B cell (primary cell): ENCODE data around the gene AK8. TPM values are rescaled to one million over a fixed set of nuclear protein-coding genes. Genes with fewer than 3 reads are reported as not detected.

Experiments used
- ATAC-seq: fragments of 200-7000 bp; cut with Tn5 transposase; one replicate; pipeline ENCODE4 v1.10.0; 2021; ENCODE audit warnings: low read depth, mild to moderate bottlenecking, moderate number of reproducible peaks, moderate library complexity
- CTCF ChIA-PET: fragments of 350-600 bp; sonication (Branson Sonifier 250); formaldehyde crosslinking; loops from one replicate; lab custom pipeline; 2021; ENCODE audit warnings: antibody characterized with exemption, inconsistent platforms; lab: Charles Lee
- POLR2A ChIA-PET: fragments of 350-600 bp; sonication (Branson Sonifier 250); formaldehyde crosslinking; loops from one replicate; lab custom pipeline; 2021; ENCODE audit warnings: antibody characterized with exemption; lab: Charles Lee
- DNase-seq: peaks from one replicate; pipeline ENCODE4 v3.0.0; 2013
- H2AFZ ChIP-seq: 2 replicates; pipeline ENCODE4 v1.6.1; 2012; ENCODE audit warnings: mild to moderate bottlenecking, low read depth, low read length; ENCODE audit not compliant: insufficient read depth, poor library complexity, severe bottlenecking
- H3K27ac ChIP-seq, 2 donors: 1 replicate in 1 of 2; 2 replicates in 1 of 2; pipeline ENCODE4 v1.5.1; 2012 to 2013; ENCODE audit warnings: low read length in 2 of 2, mild to moderate bottlenecking in 2 of 2, moderate library complexity in 1 of 2
- H3K27me3 ChIP-seq, 4 experiments: fragments of 200-600 bp in 1 of 4; sonication (generic) in 1 of 4; replicated peaks in 1 of 4; 1 replicate in 2 of 4; 2 replicates in 2 of 4; pipeline versions ENCODE4 v1.6.1 to v1.7.0; 2013 to 2016; ENCODE audit warnings: low read length in 3 of 4, mild to moderate bottlenecking in 2 of 4, mixed read lengths in 1 of 4, moderate library complexity in 1 of 4; ENCODE audit not compliant: insufficient read depth in 4 of 4, control insufficient read depth in 3 of 4; ENCODE audit errors: control extremely low read depth in 1 of 4
- H3K36me3 ChIP-seq, 2 experiments: replicated peaks in 1 of 2; 1 replicate in 1 of 2; 2 replicates in 1 of 2; pipeline versions ENCODE4 v1.6.1 to v1.7.1; 2013; ENCODE audit warnings: low read length in 1 of 2; ENCODE audit not compliant: insufficient read depth in 2 of 2, control insufficient read depth in 1 of 2; ENCODE audit errors: control extremely low read depth in 1 of 2, extremely low read depth in 1 of 2
- H3K4me1 ChIP-seq, 2 donors: fragments of 200-600 bp in 1 of 2; sonication (generic) in 1 of 2; 1 replicate in 1 of 2; 2 replicates in 1 of 2; pipeline versions ENCODE4 v1.5.1 to v1.6.1; 2013 to 2017; ENCODE audit warnings: low read length in 2 of 2; ENCODE audit not compliant: control insufficient read depth in 2 of 2, insufficient read depth in 2 of 2
- H3K4me2 ChIP-seq: replicated peaks from 2 replicates; pipeline ENCODE3; 2012; ENCODE audit warnings: mild to moderate bottlenecking, low read depth, low read length; ENCODE audit not compliant: poor library complexity, severe bottlenecking
- H3K4me3 ChIP-seq, 5 experiments: fragments of 200-600 bp in 1 of 5; sonication (generic) in 1 of 5; 1 replicate in 3 of 5; 2 replicates in 2 of 5; pipeline versions ENCODE4 v1.5.1 to v1.7.0; 2011 to 2016; ENCODE audit warnings: low read length in 4 of 5, mild to moderate bottlenecking in 4 of 5, low read depth in 2 of 5, control low read depth in 1 of 5, moderate library complexity in 1 of 5; ENCODE audit not compliant: insufficient read depth in 1 of 5; ENCODE audit errors: control extremely low read depth in 1 of 5, extremely low read depth in 1 of 5
- H3K79me2 ChIP-seq: fragments of 200-600 bp; sonication (generic); one replicate; pipeline ENCODE4 v1.6.0; 2016; ENCODE audit warnings: low read length; ENCODE audit not compliant: control insufficient read depth, insufficient read depth
- H3K9ac ChIP-seq: fragments of 200-600 bp; sonication (generic); 2 replicates; pipeline ENCODE4 v1.6.1; 2017; ENCODE audit warnings: mild to moderate bottlenecking, low read length, moderate library complexity
- H3K9me3 ChIP-seq, 3 donors: one replicate each; pipeline versions ENCODE4 v1.6.1 to v1.7.1; 2013; ENCODE audit warnings: low read length in 2 of 3; ENCODE audit not compliant: control insufficient read depth in 2 of 3, insufficient read depth in 1 of 3; ENCODE audit errors: control extremely low read depth in 1 of 3
- H4K20me1 ChIP-seq: 2 replicates; pipeline ENCODE4 v1.6.0; 2012; ENCODE audit warnings: mild to moderate bottlenecking, low read length; ENCODE audit not compliant: insufficient read depth, control insufficient read depth, poor library complexity, severe bottlenecking
- H3K27ac Mint-ChIP-seq: one replicate; pipeline ENCODE4 v1.8.0; 2021; ENCODE audit warnings: mixed read lengths
- H3K27me3 Mint-ChIP-seq: one replicate; pipeline ENCODE4 v1.8.0; 2021; ENCODE audit warnings: mixed read lengths
- H3K4me1 Mint-ChIP-seq: one replicate; pipeline ENCODE4 v1.8.0; 2021; ENCODE audit warnings: mixed read lengths
- H3K4me3 Mint-ChIP-seq: one replicate; pipeline ENCODE4 v1.8.0; 2021; ENCODE audit warnings: mixed read lengths
- H3K9me3 Mint-ChIP-seq: one replicate; pipeline ENCODE4 v1.8.0; 2022; ENCODE audit warnings: mixed read lengths; ENCODE audit not compliant: insufficient read depth
- CTCF ChIP-seq: fragments of 200-600 bp; IDR thresholded peaks from one replicate; pipeline ENCODE4 v1.8.0; 2022; ENCODE audit warnings: antibody characterized with exemption, mild to moderate bottlenecking
- EZH2 ChIP-seq: IDR thresholded peaks from 2 replicates; pipeline ENCODE4 v1.6.1; 2012; ENCODE audit warnings: borderline replicate concordance, low read depth, mild to moderate bottlenecking, moderate library complexity, low read length; ENCODE audit not compliant: insufficient read depth, poor library complexity, severe bottlenecking
- WGBS: methylation state at CpG from one replicate; pipeline ENCODE4 v1.1.5; 2013; ENCODE audit warnings: missing lambda C conversion rate; ENCODE audit not compliant: insufficient coverage; 5-methylcytosine and 5-hydroxymethylcytosine counted together
- intact Hi-C: fragments of 100-400 bp; cut with micrococcal nuclease; formaldehyde crosslinking; loops from one replicate; pipeline ENCODE4 v1.10.0; 2022
- polyA plus RNA-seq: library from polyadenylated mRNA; depleted of rRNA; stranded (reverse); fragments of >200 nt; gene quantifications from 2 replicates; pipeline ENCODE4 v1.2.3, GENCODE V29; 2012
- total RNA-seq, 2 donors: library from RNA; stranded (reverse); fragments of 120-200 nt in 1 of 2; gene quantifications; 1 replicate in 1 of 2; 2 replicates in 1 of 2; pipeline versions ENCODE4 v1.2.3 to v1.2.4, GENCODE V29; 2013 to 2022

Gene AK8
- total and polyA plus RNA-seq, 2 donors (not counting 1 experiment from before 2014, with no cell fraction given): 1.9 to 8.6 TPM

GRCh38 chr9:132826131-132826530 lies 52.0 kb downstream of the AK8 start:
- no peak overlapping the region for H3K4me3 ChIP-seq
- no peaks in the 10 kb centered on the region for H3K4me1 ChIP-seq
- TF ChIP-seq CTCF (no peak), EZH2 (no peak)
- no peak overlapping the region for H3K9ac ChIP-seq
- no peak overlapping the region for H3K4me2 ChIP-seq
- DNase-seq (no peak), ATAC-seq (no peak)
- no peak overlapping the region for H3K27ac ChIP-seq
- Mint-ChIP-seq H3K4me1 (no peaks in the 10 kb centered on the region), H3K27ac (no peak overlapping the region), H3K4me3 (no peak overlapping the region), H3K27me3 (peaks cover 15% of the 10 kb centered on the region), H3K9me3 (no peaks in the 10 kb centered on the region)
- ChIA-PET CTCF (no interaction called here), POLR2A (no interaction called here)
- no peaks in the 10 kb centered on the region for H3K9me3 ChIP-seq
- H2AFZ ChIP-seq: no peak overlapping the region
- no peaks in the 10 kb centered on the region for H3K36me3 ChIP-seq
- no peaks in the 10 kb centered on the region for H4K20me1 ChIP-seq
- intact Hi-C loops: no loop called here
- no peaks in the 10 kb centered on the region for H3K27me3 ChIP-seq
- H3K79me2 ChIP-seq: no peaks in the 10 kb centered on the region
- WGBS: 95% methylated on average over 5 of the region's 12 CpGs

GRCh38 chr9:132825430-132825829 lies 52.7 kb downstream of the AK8 start:
- Mint-ChIP-seq H3K9me3 (no peaks in the 10 kb centered on the region), H3K27me3 (peaks cover 10% of the 10 kb centered on the region), H3K4me3 (no peak overlapping the region), H3K4me1 (no peaks in the 10 kb centered on the region), H3K27ac (no peak overlapping the region)
- H3K79me2 ChIP-seq: no peaks in the 10 kb centered on the region
- WGBS: 89% methylated on average over 9 of the region's 10 CpGs
- H4K20me1 ChIP-seq: no peaks in the 10 kb centered on the region
- H3K9ac ChIP-seq: no peak overlapping the region
- no peak overlapping the region for H3K27ac ChIP-seq
- ChIA-PET POLR2A (no interaction called here), CTCF (no interaction called here)
- ATAC-seq (no peak), DNase-seq (no peak)
- no peaks in the 10 kb centered on the region for H3K4me1 ChIP-seq
- no peaks in the 10 kb centered on the region for H3K9me3 ChIP-seq
- no peaks in the 10 kb centered on the region for H3K27me3 ChIP-seq
- no peak overlapping the region for H3K4me2 ChIP-seq
- no peak overlapping the region for H2AFZ ChIP-seq
- intact Hi-C loops: no loop called here
- H3K4me3 ChIP-seq: no peak overlapping the region
- H3K36me3 ChIP-seq: no peaks in the 10 kb centered on the region
- TF ChIP-seq EZH2 (no peak), CTCF (no peak)
